K562 (cell line): ENCODE measurements around the gene RPN1. TPM values are rescaled to one million over a fixed set of nuclear protein-coding genes. Genes with fewer than 3 reads are reported as not detected.

ENCODE experiments used
- BCLAF1 ChIP-seq, 2 experiments: fragments of 450-650 bp in 1 of 2; IDR thresholded peaks; 2 replicates each; pipeline ENCODE4 v1.6.1; 2011 to 2017; ENCODE audit warnings: low read depth in 2 of 2, antibody characterized with exemption in 1 of 2, borderline replicate concordance in 1 of 2, low read length in 1 of 2, mild to moderate bottlenecking in 1 of 2, mixed read lengths in 1 of 2; ENCODE audit not compliant: control insufficient read depth in 1 of 2
- COPS2 ChIP-seq: fragments of 450-650 bp; conservative IDR thresholded peaks from 2 replicates; pipeline ENCODE4 v1.6.1; 2016; ENCODE audit warnings: mild to moderate bottlenecking, moderate library complexity
- CREB1 ChIP-seq, 2 experiments: sonication (generic) in 1 of 2; formaldehyde crosslinking in 1 of 2; IDR thresholded peaks; 2 replicates each; pipeline versions ENCODE4 v1.6.1 to v1.8.0; 2012 to 2022; ENCODE audit warnings: inconsistent platforms in 1 of 2, mild to moderate bottlenecking in 1 of 2, missing genetic modification reagents in 1 of 2, moderate library complexity in 1 of 2
- E4F1 ChIP-seq: fragments of 250-450 bp; sonication (Bioruptor Pico); IDR thresholded peaks from 2 replicates; pipeline ENCODE4 v1.5.0; 2021; ENCODE audit warnings: mild to moderate bottlenecking, borderline replicate concordance
- EHMT2 ChIP-seq: fragments of 450-650 bp; IDR thresholded peaks from 2 replicates; pipeline ENCODE4 v1.6.1; 2018; ENCODE audit warnings: antibody characterized with exemption
- HMBOX1 ChIP-seq: sonication (generic); IDR thresholded peaks from 2 replicates; pipeline ENCODE4 v1.6.1; 2016
- IRF9 ChIP-seq: fragments of 450-650 bp; IDR thresholded peaks from 2 replicates; pipeline ENCODE4 v1.6.1; 2016; ENCODE audit warnings: missing biosample characterization, missing genetic modification characterization
- NCOA4 ChIP-seq: fragments of 450-650 bp; IDR thresholded peaks from 2 replicates; pipeline ENCODE4 v1.6.1; 2018; ENCODE audit warnings: mild to moderate bottlenecking; ENCODE audit not compliant: partially characterized antibody
- NUFIP1 ChIP-seq: fragments of 450-650 bp; IDR thresholded peaks from 2 replicates; pipeline ENCODE4 v1.6.1; 2018; ENCODE audit not compliant: partially characterized antibody
- PCBP2 ChIP-seq: fragments of 200-400 bp; formaldehyde crosslinking; IDR thresholded peaks from 2 replicates; pipeline ENCODE4 v1.6.1; 2018; ENCODE audit warnings: low read length, low read depth, mild to moderate bottlenecking, moderate library complexity; ENCODE audit not compliant: poor library complexity, severe bottlenecking
- POLR2B ChIP-seq: fragments of 450-650 bp; IDR thresholded peaks from 2 replicates; pipeline ENCODE4 v1.6.1; 2018; ENCODE audit warnings: low read depth; ENCODE audit not compliant: partially characterized antibody
- SNAPC5 ChIP-seq: fragments of 250-450 bp; sonication (Bioruptor Pico); IDR thresholded peaks from 2 replicates; pipeline ENCODE4 v1.8.0; 2021; ENCODE audit warnings: moderate library complexity, mild to moderate bottlenecking, inconsistent platforms
- TRIM24 ChIP-seq, 2 experiments: fragments of 450-650 bp; IDR thresholded peaks; 2 replicates each; pipeline ENCODE4 v1.6.1; 2016
- ZFX ChIP-seq: sonication (generic); formaldehyde crosslinking; IDR thresholded peaks from 2 replicates; pipeline ENCODE4 v1.8.0; 2022; ENCODE audit warnings: mild to moderate bottlenecking, missing genetic modification reagents, moderate library complexity
- ZHX1 ChIP-seq: fragments of 150-350 bp; conservative IDR thresholded peaks from 2 replicates; pipeline ENCODE4 v1.6.1; 2014; ENCODE audit warnings: low read length
- ZKSCAN8 ChIP-seq: fragments of 200-800 bp; sonication (Bioruptor generic); IDR thresholded peaks from 2 replicates; pipeline ENCODE4 v1.6.1; 2016; ENCODE audit warnings: missing genetic modification characterization, missing compliant biosample characterization
- ZNF551 ChIP-seq: fragments of 250-450 bp; sonication (Bioruptor Pico); IDR thresholded peaks from 2 replicates; pipeline ENCODE4 v1.5.0; 2021; ENCODE audit warnings: mild to moderate bottlenecking, moderate library complexity
- polyA plus RNA-seq, 8 experiments: library from polyadenylated mRNA; depleted of rRNA in 4 of 8; stranded (reverse) in 5 of 8; unstranded in 3 of 8; fragments of >200 nt; fragmentation: Nextera tagmentation in 2 of 8; fragmentation: Illumina TruSeq in 1 of 8; extraction: Ambion mirVana in 2 of 8; extraction: Trizol in 1 of 8; gene quantifications; 2 replicates each; pipeline versions ENCODE4 v1.2.1 to v1.2.3, GENCODE V29; 2011 to 2014; ENCODE audit warnings: inconsistent platforms in 1 of 8, missing spikeins in 1 of 8
- total RNA-seq, 7 experiments: library from RNA; depleted of rRNA in 6 of 7; stranded (reverse); fragments of >200 nt in 6 of 7; fragmentation: Illumina TruSeq in 2 of 7; extraction: Trizol in 2 of 7; gene quantifications; 2 replicates each; pipeline versions ENCODE4 v1.2.1 to v1.2.3, GENCODE V29; 2011 to 2021; ENCODE audit warnings: low replicate concordance in 1 of 7

The RPN1 gene
- total and polyA plus RNA-seq, 9 of the 15 experiments (the other 6 are each of a cell fraction or from before 2014, with no cell fraction given), result 39.5 to 300 (median 148) TPM

- TF ChIP-seq PCBP2, result no peak
- TF ChIP-seq IRF9, result no peak
- no peak for TF ChIP-seq ZFX
- TF ChIP-seq SNAPC5 (CRISPR knock-in tag), result no peak
- no peak for TF ChIP-seq NCOA4
- no peak for TF ChIP-seq NUFIP1
- TF ChIP-seq ZHX1, result no peak
- TF ChIP-seq CREB1 (IDR thresholded peaks at IDR 0.05), result no peak
- no peak for TF ChIP-seq CREB1 (CRISPR knock-in tag; IDR thresholded peaks at IDR 0.05)
- TF ChIP-seq ZKSCAN8 (CRISPR knock-in tag), result no peak
- TF ChIP-seq COPS2, result no peak
- no peak for TF ChIP-seq ZNF551 (CRISPR knock-in tag)
- TF ChIP-seq EHMT2, result no peak
- peak; percentile 41; the same call in 1 of the 2 replicates for TF ChIP-seq HMBOX1
- no peak for TF ChIP-seq E4F1 (CRISPR knock-in tag)
- no peak for TF ChIP-seq POLR2B
- no peak for TF ChIP-seq BCLAF1 (IDR thresholded peaks at IDR 0.05; ENCODE audit: borderline replicate concordance in 1 of 2, control insufficient read depth in 1 of 2, low read depth in 2 of 2, low read length in 1 of 2)
- TF ChIP-seq TRIM24 (IDR thresholded peaks at IDR 0.05), result 0 out of 4 replicates have a peak, but pooled peaks of 1 of the 2 experiments have one; percentile 9
Measured at GRCh38 chr3:128585189-128585588, 65.4 kb downstream of the RPN1 start (continued).
